HG03095 (cell line): Measurements from ENCODE around the gene COL2A1.

ENCODE experiments used
- ATAC-seq: cut with Tn5 transposase; IDR thresholded peaks from one replicate; pipeline ENCODE4 v1.9.1; 2021; ENCODE audit warnings: moderate library complexity; ENCODE audit not compliant: unreplicated experiment

Gene COL2A1

DNA sequence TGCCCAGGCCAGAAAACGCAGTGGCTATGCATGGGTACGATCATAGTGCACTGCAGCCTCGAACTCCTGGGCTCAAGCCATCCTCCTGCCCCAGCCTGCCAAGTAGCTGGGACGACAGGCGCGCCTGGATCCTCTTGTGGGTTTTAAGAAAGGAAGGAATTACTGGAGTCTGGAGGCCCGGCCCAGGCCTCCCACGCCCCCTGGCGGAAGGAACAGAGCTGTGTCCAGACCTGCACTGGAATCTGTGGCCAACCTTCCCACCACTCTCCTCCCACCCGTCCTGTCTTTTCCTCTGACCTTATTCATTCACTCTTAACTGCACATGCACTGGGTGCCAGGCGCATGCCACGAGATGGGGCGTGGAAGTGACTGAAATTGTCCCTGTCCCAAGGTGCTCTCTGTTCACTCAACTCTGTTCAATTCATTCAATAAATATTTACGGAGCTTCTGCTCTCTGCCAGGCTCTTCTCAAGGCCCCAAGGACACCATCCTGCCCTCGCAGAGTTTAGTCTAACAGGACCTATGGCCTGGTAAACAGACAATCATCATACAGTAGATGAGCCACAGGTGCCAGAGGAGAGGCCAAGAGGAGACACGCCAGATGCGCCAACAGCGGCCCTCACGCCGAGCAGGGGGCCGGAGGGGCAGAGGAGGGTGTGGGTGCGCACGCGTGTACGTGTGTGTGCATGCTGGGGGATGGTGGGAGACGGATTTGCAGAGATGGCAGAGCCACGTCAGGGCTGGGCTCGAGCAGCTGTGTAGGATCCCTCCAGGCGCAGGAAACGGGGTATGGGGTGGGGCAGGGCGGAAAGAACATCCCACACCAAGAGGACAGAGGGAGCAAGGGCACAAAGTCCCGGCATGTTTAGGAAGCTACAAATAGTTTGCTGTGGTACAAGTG lies 54.6 kb downstream of the COL2A1 start:
- peak; percentile 74 for ATAC-seq

DNA sequence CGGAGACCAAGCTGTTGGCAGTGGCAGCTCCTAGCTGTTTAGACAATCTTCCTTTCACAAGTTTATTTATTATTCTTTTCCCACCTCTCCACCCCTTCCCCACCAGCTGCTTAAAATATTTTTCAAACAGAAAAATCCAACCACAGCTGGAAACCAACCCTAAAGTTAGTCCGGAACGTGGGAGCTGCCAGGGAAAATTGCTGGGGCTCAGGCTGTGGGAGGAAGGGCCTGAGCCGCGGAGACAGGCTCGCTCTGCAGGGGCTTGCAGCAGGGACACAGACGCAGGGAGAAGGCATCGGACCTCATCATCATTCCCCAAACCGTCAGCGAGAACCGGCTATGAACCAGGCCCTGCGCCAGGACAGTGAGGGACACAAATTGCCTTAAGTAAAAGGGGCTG lies 56.9 kb downstream of the COL2A1 start:
- no peak for ATAC-seq

DNA sequence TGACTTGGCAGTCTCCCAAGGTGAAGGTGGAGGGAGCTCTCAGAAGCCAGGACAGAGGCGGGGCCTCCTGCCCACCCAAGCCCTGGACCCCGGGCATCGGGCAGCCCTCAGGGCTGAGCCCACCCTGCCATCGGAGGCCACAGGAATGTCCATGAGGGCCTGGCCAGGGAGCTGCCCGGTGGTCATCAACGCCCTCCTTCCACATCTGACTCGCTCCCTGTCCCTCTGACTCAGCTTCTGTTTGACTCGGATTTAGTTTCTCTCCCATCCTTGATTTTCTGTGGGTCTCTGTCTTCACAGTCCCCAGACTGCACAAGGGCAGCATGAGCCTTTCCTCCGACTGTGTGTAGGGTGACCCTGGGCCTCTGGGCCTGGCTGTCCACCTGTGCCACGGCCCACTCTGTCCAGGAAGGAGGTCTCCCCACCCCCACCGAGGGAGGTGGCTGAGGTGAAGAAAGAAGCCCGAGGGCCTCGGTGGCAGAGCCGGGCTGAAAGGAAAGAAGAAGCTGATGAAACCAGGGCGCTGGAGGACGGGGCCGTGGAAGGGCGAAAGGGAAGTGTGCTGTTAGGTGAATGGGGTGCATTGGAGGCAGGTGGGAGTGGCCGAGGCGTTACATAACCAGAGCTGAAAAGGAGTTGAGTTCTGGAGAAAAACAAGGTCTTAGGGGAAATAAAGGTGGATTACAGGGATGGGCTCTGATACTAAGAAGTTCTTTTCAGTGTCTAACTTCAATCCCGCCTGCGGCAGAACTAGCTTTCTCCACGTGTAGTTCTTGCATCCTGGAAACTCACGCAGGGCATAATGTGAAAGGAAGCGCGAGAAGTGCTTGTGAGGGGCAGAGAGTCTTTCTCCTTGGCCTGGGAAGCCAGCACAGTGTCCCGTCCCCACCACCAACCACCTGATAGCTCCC lies 57.6 kb downstream of the COL2A1 start:
- ATAC-seq, result no peak

DNA sequence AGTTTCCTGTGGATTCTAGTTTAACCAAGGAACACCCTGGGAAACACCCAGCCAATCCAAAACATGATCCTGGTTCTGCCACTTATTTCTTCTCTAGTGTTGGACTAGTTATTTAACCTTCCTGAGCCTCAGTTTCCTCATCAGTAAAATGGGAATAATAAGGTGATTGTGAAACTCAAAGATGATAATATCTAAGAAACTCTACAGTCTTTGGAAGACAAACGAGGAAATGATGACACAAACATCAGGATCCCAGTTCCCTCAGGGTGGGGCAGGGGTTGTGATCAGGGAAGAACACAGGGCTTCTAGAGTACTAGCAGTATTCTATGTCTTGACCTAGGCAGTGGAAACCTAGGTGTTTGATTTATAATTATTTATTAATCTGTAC lies 58.9 kb downstream of the COL2A1 start:
- ATAC-seq, result no peak

DNA sequence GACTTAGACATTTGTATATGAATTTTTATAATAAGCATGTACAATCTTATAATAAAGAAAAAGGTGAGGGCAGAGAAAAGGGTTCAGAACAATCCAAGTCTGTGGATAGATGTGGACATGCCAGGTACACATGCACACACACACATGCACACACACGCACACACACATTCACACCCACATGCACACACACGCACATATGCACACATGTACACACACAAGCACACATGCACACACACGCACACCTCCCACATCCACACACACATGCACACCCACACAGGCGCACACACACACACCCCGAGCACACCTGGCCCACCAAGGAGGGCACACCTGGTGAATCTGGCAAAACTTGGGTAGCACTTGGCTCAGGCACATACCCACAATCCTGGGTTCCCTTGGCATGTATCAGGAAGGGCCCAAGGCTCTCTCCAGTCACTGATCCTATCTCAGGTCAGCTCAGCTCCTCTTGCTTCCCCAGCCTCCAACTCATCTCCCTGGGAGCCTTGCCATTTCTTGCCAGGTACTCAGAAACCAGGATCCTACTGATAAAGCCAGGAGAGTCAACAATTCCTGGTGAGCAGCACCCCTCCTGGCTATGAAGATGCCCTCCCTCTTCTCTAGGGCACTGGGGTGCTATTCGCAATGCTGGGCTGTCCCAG lies 59.5 kb downstream of the COL2A1 start:
- ATAC-seq, result no peak

DNA sequence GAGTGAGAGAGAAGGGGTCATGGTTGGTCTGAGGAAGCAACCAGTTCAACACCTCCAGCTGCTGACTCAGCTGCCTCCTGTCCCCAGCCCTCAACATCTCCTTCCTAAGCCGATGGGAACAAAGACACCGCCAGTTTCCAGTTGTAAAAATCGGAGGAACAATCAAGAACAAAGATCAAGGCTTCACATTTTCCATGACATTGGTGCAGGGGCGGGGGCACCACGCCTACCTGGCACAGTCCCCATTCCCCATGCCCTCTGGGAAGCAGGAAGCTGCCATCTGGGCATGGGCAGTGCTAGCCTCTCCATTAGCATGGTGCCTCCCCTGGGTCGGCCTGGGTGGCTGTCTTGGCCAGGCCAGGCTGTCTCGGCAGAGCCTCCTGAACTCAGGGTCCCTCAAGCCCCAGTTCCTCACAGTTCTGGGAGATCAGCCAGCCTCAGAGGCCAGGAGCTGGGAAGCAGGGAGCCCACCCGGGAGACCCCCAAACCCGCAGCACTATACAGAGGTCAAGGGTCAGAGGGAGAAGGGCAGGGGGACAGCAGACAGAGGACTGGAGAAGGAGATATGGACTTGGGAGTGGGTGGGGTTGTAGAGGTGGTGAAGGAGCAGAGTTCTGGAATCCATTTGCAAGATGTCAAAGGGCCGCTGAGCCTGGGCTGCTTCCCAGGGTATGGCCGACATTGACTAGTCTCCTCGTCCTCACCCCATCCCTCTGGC lies 60.5 kb downstream of the COL2A1 start:
- ATAC-seq, result no peak

DNA sequence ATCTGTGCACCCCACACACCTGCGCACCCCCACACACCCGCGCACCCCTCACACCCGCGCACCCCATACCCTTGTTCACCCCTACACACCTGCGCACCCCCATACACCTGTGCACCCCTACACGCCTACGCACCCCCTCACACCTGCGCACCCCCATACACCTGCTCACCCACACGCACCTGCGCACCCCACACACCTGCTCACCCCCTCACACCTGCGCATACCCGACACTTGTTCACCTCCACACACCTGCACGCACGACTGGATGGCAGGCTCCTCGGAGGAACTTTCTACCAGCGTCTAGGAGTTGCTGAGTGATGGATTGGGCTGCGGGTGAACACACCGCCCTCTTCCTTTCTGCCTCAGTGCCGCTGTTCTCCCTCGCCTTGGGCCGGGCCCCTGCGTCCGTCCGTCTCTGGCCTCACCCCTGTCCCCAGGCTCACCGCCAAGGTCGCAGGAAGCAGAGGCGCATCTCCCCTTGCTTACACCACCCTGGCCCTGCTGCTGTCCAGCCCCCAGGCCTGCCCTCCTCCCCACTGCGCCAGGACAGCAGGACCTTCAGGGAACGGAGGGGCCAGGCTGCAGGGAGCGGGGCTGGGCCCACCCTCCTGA lies 61.6 kb downstream of the COL2A1 start:
- no peak for ATAC-seq

DNA sequence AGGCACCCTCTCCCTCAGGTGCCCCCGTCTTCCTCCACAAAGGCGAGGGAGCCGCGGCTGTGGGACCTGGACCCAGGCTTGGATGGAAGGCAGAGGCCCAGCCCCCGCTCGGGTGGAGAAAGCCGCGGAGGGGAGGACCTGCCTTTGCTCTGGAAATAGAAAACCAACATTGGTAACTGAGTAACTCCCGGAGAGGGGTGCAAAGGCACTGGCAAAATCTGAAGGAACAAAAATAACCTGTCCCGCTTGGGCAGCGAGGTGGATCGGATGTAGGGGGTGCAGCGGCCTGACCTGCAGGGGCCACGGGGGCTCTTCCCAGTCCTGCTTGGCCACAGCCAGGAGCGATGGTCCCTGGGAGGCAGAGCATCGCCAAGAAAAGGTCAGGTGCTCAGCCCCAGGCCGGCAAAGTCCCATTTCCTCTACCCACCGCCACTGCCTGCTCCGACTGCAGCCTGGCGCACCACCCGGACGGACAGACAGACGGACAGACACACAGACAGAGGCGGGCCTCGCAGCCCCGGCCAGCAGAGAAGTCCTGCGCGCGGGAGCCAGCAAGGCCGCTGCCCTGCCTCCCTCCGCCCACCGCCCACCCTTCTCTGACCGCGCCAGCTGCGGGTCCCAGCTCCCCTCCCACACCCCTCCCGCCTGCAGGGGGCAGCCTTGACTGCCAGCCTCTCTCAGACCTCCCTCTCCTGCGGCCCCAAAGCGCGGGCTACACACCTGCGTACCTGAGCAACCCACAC lies 62.2 kb downstream of the COL2A1 start:
- no peak for ATAC-seq

DNA sequence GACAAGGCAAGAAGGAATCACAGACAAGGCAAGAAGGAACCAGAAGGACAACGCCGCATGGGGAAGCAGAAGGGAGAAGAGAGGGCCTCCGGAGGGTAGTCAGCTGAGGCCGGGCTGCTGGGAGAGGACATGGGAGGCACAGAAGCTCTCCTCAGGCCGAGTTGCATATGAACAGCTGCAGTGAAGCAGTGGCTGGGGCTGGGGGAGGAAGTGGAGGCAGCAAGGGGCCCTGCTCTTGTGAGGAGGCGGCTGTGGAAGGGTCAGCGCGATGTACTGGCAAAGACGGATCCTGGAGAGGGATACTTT lies 62.8 kb downstream of the COL2A1 start:
- ATAC-seq, result no peak

DNA sequence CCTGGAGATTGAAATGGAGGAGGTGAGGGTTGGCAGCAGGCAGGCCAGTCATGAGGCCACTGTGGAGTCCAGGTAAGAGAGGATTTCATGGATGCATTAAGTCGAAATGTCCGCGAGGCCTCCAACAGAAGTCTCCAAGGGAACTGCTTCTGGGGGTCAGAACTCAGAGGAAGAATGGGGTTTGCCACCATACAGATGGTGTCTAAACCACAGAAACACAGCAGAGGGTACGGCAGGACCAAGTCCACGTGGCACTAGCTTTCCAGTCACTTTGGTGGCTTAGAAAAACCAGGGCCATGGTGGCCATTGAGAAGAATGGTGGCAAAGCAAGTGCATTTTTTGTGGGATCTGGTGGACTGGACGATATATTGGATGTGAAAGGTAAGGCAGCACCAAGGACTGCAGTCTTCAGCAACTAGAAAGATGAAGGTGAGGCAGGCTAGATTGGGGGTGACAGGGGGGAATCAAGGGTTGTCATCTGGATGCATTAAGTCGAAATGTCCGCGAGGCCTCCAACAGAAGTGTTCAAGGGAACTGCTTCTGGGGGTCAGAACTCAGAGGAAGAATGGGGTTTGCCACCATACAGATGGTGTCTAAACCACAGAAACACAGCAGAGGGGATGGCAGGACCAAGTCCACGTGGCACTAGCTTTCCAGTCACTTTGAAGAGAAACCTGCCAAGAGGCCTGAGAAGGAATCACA lies 63.4 kb downstream of the COL2A1 start:
- no peak for ATAC-seq

DNA sequence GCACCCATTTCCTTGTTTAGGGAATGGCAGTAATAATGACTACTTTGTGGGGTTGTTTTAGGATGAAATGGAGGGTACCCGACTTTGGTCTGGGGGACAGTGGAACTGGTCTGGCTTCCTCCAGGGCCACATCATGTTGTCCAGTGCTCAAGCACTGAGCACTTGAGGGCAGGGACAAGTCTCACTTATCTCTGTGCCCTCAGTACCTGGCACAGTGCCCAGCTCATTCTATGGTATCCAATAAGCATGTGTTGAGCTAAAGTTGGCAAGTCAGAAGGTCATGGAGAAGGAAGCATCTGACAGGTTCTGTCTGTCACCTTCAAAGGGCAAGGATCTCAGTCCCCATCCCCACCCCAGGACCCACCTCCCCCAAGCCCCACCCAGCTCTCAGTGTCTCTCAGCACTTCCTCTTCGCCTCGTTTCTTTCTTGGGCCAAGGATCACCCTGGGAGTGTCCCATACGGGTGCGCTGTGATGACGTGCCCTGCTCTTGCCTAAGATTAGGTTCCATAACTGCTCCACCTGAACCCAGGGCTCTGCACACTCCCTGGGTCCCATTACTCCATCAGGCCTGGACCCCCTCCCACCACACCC lies 65.2 kb downstream of the COL2A1 start:
- no peak for ATAC-seq

DNA sequence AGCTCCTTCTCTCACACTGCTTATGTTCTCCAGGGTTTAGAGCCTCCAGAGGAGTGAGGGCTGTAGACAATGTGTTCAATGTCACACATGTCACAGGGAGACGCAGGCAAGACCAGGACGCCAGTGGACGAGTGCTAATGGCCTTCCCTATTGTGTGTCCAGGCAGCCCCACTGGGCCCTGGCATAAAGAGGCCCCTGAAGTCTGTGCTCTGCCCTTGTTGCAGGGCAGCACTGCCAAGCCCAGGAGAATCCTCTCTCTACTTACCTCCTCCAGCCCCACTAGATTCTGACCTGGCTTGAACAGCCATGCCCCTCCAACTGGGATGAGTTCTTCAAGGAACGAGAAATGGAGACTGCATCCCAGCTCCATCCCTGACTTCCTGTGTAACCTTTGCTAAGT lies 65.7 kb downstream of the COL2A1 start:
- ATAC-seq, result no peak

DNA sequence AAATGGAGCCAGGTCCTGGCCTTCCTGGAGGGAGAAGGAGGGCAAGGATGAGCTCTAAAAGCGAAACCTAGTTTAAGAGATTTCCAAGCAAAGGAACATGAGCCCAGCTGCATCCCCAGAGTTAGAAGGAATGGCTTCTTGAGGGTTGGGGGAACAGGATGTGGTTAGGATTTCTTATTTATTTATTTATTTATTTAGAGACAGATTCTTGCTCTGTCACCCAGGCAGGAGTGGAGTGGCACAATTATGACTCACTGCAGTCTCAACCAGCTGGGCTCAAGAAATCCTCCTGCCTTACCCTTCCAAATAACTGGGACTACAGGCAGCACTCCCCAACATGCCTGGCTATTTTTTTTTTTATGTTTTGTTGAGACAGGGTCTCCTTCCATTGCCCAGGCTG lies 66.2 kb downstream of the COL2A1 start:
- ATAC-seq, result no peak

DNA sequence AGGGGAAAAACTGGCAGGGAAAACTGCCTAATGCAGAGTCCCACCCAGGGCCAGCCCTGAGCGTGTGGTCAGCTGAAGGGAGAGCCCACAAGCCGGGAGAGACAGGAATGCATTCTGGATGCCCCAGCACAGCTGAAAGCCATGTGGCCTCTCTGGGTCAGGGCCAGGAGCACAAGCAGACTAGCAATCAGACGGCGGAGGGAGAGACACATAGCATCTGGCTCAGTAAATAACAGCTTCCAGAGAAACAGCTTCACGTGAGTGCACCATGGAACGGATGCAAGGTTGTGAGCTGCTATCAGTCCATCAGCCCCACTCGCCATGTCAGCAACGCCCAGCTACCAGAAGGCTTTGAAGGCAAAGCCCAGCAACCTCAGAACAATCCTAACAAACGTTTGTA lies 69.1 kb downstream of the COL2A1 start:
- no peak for ATAC-seq

DNA sequence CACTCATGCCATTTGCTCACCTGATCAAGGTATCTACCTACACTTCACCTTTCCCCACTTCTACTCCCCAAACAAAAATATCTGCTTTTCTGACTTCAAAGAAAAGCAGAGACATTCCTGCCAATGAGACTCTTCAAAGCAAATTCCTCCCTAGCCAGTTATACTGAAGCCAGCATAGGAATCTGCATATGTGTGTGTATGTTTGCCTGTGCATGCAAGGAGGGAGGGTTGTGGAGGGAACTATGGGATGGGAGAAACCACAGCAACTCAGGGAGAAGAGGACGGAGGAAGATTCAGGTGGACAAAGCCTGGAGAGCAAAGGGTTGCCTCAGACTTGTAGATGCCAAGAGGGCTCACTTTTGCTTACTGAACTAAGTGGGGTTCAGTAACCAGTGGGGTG lies 73.1 kb downstream of the COL2A1 start:
- no peak for ATAC-seq

DNA sequence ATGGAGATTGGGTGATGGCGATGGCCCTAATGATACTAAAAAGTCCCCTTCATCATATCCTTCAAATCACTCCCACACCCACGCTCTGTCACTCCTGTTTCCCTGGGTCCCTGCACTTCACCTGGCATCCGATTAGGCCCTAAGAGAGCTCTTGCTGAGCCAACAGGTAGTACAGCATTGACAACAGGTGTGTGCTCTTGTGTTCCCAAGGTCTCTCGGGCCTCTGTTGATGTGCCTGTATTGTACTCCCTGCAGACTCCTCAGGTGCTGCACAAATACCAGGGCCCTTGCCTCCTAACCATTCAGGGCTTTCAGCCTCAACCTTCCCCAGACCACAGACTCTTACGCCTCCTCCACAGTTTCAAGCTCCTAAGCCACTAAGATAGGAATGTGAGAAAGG lies 73.6 kb downstream of the COL2A1 start:
- no peak for ATAC-seq

DNA sequence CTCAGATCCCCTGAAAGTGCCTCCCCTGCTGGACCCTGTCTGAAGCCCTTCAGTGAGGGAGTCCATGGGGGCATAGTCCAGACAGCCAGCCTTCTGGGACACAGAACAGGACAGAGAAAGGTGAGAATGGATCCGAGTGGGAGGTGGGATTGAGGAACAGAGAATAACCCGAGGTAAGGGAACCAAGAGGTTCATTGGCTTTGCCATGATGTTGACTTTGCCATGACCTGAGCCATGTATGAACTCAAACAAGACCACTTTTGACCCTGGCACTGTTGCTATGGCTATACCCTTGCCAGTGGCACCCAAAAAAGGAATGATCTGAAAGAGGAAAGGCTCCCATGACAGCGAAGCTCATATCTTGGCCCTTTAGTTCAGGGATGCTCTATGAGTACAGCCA lies 76.9 kb downstream of the COL2A1 start:
- no peak for ATAC-seq
